H1 (cell line): ENCODE measurements around the gene SLC2A4. TPM values are rescaled to one million over a fixed set of nuclear protein-coding genes. Genes with fewer than 3 reads are reported as not detected.

ENCODE experiments used
- SAP30 ChIP-seq: fragments of 300-600 bp; sonication (generic); IDR thresholded peaks from 2 replicates; pipeline ENCODE4 v1.7.1; 2012; ENCODE audit warnings: low read length, moderate library complexity, mild to moderate bottlenecking, inconsistent platforms; ENCODE audit not compliant: insufficient read depth, insufficient replicate concordance
- TCF12 ChIP-seq: IDR thresholded peaks from 2 replicates; pipeline ENCODE4 v1.6.1; 2011; ENCODE audit warnings: low read depth, mild to moderate bottlenecking, low read length
- polyA plus RNA-seq, 7 experiments: library from polyadenylated mRNA; depleted of rRNA in 3 of 7; stranded (reverse) in 5 of 7; unstranded in 2 of 7; fragments of >200 nt in 5 of 7; fragments of 200-250 nt in 2 of 7; gene quantifications; 1 replicate in 5 of 7; 2 replicates in 1 of 7; 4 replicates in 1 of 7; pipeline versions ENCODE4 v1.2.1 to v1.2.3, GENCODE V29; 2011 to 2013; ENCODE audit warnings: missing spikeins in 2 of 7, mixed read lengths in 2 of 7
- total RNA-seq: library from RNA; stranded (reverse); fragmentation: NEBNext Ultra II Directional; extraction: Animal tissue kit (Norgen Biotek cat#: 25700); gene quantifications from 2 replicates; pipeline ENCODE4 v1.2.1, GENCODE V29; 2021

Gene SLC2A4
- total and polyA plus RNA-seq, 2 of the 8 experiments (the other 6 are each of a cell fraction or from before 2014, with no cell fraction given): 5.7 to 6.9 TPM

GRCh38 chr17:7249830-7250229 is 31.7 kb upstream of the SLC2A4 start (continued):
- TF ChIP-seq SAP30 (no peak), TCF12 (no peak)
